GM23248 (cell line): ENCODE results near the gene SCAF11.

ENCODE experiments used
- EZH2 ChIP-seq: fragments of 200-600 bp; sonication (generic); IDR thresholded peaks from 2 replicates; pipeline ENCODE4 v1.6.1; 2018; ENCODE audit warnings: antibody characterized with exemption, mild to moderate bottlenecking; ENCODE audit not compliant: insufficient read depth, poor library complexity, severe bottlenecking
- EZH2phosphoT487 ChIP-seq: fragments of 200-600 bp; sonication (generic); IDR thresholded peaks from 2 replicates; pipeline ENCODE4 v1.6.1; 2018; ENCODE audit warnings: antibody characterized with exemption, moderate library complexity, mild to moderate bottlenecking, low read depth; ENCODE audit not compliant: insufficient read depth

- TF ChIP-seq EZH2 (no peak), EZH2phosphoT487 (no peak)
These were observed 100.1 kb downstream of the SCAF11 start for GRCh38 chr12:45890276-45890675.
